GM12872 (cell line): Measurements from ENCODE around the gene ATR.

Experiments used
- TF ChIP-seq, protein P1 (sequence below): IDR thresholded peaks from 3 replicates; pipeline ENCODE4 v1.5.1; 2011; ENCODE audit warnings: low read depth, mild to moderate bottlenecking, low read length, moderate library complexity; ENCODE audit not compliant: insufficient read depth

ATR gene

DNA sequence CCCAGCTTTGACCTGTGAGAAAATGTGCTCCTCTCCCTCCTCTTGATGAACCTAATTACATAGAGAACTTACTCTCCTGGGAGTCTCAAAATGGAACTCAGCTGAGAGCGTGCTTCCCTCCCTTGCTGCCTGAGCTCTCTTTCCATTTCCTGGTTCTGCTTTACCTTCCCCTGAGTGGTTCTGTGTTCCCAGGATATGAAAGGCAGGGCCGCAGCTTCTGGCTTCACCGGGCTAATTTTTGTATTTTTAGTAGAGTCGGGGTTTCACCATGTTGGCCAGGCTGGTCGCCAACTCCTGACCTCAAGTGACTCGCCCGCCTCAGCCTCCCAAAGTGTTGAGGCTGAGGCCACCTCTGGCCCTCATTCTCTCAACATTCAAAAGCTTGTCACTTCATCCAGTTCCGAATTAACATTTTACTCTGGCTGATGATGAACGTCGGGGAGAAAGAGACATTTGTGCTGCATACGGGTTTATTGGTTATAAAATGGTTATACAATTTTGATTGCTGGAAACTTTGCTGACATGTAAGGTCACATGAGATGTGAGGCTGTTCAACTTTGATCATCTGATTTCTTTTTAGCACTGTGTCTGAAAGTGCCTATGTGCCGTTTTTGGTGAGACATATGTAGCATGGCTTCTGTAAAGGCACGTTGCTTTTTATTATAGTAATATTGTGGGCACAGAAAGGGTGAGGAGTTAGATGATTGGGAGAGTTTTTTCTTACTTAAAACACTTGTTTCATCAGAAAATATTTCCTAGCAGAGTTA, 24.3 kb upstream of the ATR start:
- TF ChIP-seq, protein P1, sequence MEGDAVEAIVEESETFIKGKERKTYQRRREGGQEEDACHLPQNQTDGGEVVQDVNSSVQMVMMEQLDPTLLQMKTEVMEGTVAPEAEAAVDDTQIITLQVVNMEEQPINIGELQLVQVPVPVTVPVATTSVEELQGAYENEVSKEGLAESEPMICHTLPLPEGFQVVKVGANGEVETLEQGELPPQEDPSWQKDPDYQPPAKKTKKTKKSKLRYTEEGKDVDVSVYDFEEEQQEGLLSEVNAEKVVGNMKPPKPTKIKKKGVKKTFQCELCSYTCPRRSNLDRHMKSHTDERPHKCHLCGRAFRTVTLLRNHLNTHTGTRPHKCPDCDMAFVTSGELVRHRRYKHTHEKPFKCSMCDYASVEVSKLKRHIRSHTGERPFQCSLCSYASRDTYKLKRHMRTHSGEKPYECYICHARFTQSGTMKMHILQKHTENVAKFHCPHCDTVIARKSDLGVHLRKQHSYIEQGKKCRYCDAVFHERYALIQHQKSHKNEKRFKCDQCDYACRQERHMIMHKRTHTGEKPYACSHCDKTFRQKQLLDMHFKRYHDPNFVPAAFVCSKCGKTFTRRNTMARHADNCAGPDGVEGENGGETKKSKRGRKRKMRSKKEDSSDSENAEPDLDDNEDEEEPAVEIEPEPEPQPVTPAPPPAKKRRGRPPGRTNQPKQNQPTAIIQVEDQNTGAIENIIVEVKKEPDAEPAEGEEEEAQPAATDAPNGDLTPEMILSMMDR, result no peak

DNA sequence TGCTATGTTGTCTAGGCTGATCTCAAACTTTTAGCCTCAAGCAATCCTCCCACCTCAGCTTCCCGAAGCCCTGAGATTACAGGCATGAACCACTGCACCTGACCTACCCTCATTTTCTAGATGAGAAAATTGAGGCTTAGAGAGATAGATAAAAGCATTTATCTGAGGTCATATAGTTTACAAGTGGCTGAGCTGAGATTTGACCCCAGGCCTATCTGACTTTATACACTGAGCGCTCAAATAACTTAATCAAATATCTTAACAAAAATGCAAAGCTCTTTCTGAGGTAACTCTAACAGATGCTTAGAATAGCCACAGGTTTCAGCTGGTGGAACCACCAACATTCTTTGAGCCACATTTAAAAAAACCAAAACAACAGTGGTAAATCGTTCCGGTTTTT, 23.2 kb upstream of the ATR start:
- TF ChIP-seq, protein P1, result no peak

DNA sequence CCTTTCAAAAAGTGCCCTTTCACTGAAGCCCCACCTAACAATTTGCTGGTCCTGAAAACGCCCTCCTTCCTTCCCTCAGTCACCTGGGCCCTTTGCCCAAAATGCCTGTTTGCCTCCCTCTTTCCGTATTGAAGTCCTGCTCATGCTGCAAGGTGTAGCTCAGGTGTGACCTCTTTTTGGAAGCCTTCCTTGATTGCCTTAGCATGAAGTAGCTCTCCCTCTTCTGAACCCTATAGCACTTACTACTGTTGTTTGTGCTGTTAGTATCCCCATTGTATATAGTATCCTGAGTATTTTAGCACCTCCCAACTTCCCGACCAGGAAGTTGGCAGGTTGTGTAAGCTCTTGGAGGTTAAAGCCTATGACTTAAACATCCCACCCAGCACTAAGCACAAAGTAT, 19.4 kb upstream of the ATR start:
- TF ChIP-seq, protein P1, result no peak

DNA sequence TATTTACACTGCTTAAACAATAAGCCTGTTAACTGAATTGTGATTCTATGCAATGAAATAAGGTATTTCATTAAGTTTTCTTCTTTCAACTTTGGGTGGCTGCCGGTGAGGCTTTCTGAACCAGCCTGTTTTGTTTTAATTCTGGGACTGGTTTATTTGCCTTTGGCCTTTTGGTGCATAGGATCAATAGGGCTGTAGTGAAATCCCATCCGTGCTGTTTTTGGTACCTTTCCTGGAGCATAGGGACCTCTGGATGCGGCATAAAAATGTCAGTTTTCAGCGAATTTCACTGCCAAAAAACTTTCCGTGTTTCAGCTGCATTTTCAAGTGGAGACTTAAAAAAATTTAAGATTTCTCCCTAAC, 18.2 kb upstream of the ATR start:
- TF ChIP-seq, protein P1, result no peak

DNA sequence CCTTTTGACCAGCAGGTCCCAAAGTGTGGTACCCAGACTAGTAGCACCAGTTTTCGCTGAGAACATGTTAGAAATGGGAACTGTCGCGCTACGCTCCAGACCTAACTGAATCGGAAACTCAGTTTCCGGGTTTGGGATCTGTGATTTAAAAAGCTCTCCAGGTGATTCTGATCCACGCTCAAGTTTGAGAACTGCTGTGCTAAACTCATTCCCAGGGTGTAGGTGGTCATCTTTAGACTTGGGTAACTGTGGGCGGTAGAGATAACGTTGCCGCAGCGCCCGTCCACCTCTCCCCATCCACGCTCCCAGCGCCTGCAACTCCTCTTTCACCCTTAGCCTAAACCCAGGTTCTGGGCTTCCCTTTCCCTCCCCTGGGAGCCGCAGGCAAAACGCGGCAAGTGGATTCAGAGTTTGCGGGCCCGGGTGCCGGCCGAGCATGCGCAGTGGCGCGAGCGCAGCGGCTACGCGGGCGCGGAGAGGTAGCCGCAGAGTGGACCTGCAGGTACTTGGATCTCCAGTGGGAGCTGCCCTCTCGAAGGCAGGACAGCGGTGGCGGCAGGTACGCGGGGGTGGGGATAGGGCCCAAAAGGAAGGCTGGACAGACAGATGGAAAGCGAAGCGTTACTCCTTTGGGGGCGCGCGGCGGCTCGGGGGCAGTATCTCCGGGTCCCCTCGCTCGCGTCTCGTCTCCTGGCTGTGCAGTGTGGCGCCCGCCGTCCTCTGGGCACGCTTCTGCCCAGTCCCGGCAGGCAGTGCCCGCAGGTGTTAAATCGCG, 17.6 kb upstream of the ATR start, which contains the start of gene PLS1:
Gene PLS1 (plus strand): TSS at position 443 of the 775 bp plus-strand sequence. CDS start 67,845 bp downstream, outside the sequence.
- TF ChIP-seq, protein P1, result no peak

DNA sequence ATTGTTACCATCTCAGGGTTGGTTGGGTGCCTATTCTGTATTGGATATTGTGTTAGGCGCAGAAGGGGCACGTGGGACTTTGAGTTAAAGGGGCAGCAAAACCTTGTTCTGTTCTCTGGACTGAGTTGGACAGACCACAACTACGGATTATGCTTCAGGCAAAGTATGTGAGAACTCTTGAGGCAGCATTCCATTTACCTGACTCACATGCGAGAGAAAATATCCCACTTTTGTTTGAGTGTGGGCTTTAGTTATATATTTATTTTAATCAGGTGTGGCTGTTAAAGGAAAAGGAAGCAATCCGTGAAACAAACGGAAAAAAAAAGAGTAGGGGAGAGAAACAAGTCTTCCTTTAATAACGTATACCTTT, 17.0 kb upstream of the ATR start:
- TF ChIP-seq, protein P1, result no peak

DNA sequence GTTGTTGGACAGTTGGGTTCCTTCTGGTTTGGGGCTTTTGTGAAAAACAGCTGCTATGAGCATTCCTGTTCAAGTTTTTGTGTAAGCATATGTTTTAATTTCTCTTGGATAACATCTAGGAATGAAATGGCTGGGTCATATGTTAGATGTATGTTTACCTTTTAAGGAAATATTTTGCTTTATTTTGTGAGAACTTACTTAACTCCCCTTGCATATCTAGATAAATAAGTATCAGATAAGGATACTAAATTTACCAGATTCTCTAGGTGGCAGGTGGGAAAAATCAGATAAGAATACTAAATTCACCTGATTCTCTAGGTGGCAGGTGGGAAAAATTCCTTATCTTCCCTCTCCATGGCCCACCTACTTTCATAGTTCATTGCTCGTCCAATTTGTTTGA, 16.6 kb upstream of the ATR start:
- TF ChIP-seq, protein P1, result no peak
